ENCODE measurements around the gene EHBP1. TPM values are rescaled to one million over a fixed set of nuclear protein-coding genes. Genes with fewer than 3 reads are reported as not detected.

Gene EHBP1
- total RNA-seq, 6 donors from 2014 or later, result 36.2 to 78.5 (median 43.2) TPM

GRCh38 chr2:62675062-62675461 is 30.5 kb upstream of the EHBP1 start:
- Histone ChIP-seq H3K9me3 (no peaks in the 10 kb centered on the region), H3K4me1 (peaks cover 0 to 13% (median 6%) of the 10 kb centered on the region in 4 donors), H3K4me3 (no peak overlapping the region), H3K36me3 (no peaks in the 10 kb centered on the region), H3K27me3 (no peaks in the 10 kb centered on the region), H3K27ac (no peak overlapping the region)
- DNase-seq, result no peak
- TF ChIP-seq, protein P1, sequence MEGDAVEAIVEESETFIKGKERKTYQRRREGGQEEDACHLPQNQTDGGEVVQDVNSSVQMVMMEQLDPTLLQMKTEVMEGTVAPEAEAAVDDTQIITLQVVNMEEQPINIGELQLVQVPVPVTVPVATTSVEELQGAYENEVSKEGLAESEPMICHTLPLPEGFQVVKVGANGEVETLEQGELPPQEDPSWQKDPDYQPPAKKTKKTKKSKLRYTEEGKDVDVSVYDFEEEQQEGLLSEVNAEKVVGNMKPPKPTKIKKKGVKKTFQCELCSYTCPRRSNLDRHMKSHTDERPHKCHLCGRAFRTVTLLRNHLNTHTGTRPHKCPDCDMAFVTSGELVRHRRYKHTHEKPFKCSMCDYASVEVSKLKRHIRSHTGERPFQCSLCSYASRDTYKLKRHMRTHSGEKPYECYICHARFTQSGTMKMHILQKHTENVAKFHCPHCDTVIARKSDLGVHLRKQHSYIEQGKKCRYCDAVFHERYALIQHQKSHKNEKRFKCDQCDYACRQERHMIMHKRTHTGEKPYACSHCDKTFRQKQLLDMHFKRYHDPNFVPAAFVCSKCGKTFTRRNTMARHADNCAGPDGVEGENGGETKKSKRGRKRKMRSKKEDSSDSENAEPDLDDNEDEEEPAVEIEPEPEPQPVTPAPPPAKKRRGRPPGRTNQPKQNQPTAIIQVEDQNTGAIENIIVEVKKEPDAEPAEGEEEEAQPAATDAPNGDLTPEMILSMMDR (IDR thresholded peaks at IDR 0.05), result no peak
- TF ChIP-seq EP300 (IDR thresholded peaks at IDR 0.05) (no peak), POLR2AphosphoS5 (IDR thresholded peaks at IDR 0.05) (no peak), POLR2A (IDR thresholded peaks at IDR 0.05) (no peak)
- no peak for ATAC-seq (ENCODE audit: low FRiP score in 2 of 2)

GRCh38 chr2:62685256-62685655 is 20.3 kb upstream of the EHBP1 start:
- H3K36me3 ChIP-seq, result no peaks in the 10 kb centered on the region
- 91 to 97% methylated on average over 2 of the region's 2 CpGs for WGBS, 2 donors
- H3K27me3 ChIP-seq, result no peaks in the 10 kb centered on the region
- H3K27ac ChIP-seq, result no peak overlapping the region
- ATAC-seq (ENCODE audit: low FRiP score in 2 of 2) (no peak), DNase-seq (no peak)
- H3K4me3 ChIP-seq, result no peak overlapping the region
- H3K4me1 ChIP-seq, result no peaks in the 10 kb centered on the region
- TF ChIP-seq, protein P1 (IDR thresholded peaks at IDR 0.05), result no peak
- TF ChIP-seq POLR2A (IDR thresholded peaks at IDR 0.05) (no peak), POLR2AphosphoS5 (IDR thresholded peaks at IDR 0.05) (no peak), EP300 (IDR thresholded peaks at IDR 0.05) (no peak)
- H3K9me3 ChIP-seq, result no peaks in the 10 kb centered on the region

- no peak for TF ChIP-seq EP300 (IDR thresholded peaks at IDR 0.05)
- no peak for TF ChIP-seq POLR2AphosphoS5 (IDR thresholded peaks at IDR 0.05)
- TF ChIP-seq POLR2A (IDR thresholded peaks at IDR 0.05), result no peak
- TF ChIP-seq, protein P1 (IDR thresholded peaks at IDR 0.05), result no peak
- 82% methylated on average over 4 of the region's 4 CpGs for WGBS, 2 donors
Measured at GRCh38 chr2:62686012-62686685, 19.4 kb upstream of the EHBP1 start.

GRCh38 chr2:62687636-62688035 is 17.9 kb upstream of the EHBP1 start:
- no peak for DNase-seq
- Histone ChIP-seq H3K27me3 (no peaks in the 10 kb centered on the region), H3K9me3 (no peaks in the 10 kb centered on the region), H3K4me3 (no peak overlapping the region), H3K4me1 (no peaks in the 10 kb centered on the region), H3K36me3 (no peaks in the 10 kb centered on the region), H3K27ac (no peak overlapping the region)
- 92 to 93% methylated on average over 2 of the region's 2 CpGs for WGBS, 2 donors
- no peak for ATAC-seq (ENCODE audit: low FRiP score in 2 of 2)
- TF ChIP-seq EP300 (IDR thresholded peaks at IDR 0.05) (no peak), POLR2AphosphoS5 (IDR thresholded peaks at IDR 0.05) (no peak), POLR2A (IDR thresholded peaks at IDR 0.05) (no peak)
- TF ChIP-seq, protein P1 (IDR thresholded peaks at IDR 0.05), result no peak

More at GRCh38 chr2:62686012-62686685, 19.4 kb upstream of the EHBP1 start:
- no peaks in the 10 kb centered on the region for H3K27me3 ChIP-seq
- ATAC-seq (ENCODE audit: low FRiP score in 2 of 2) (no peak), DNase-seq (no peak)
- no peaks in the 10 kb centered on the region for H3K9me3 ChIP-seq
- H3K36me3 ChIP-seq, result no peaks in the 10 kb centered on the region
- no peak overlapping the region for H3K27ac ChIP-seq
- H3K4me1 ChIP-seq, result no peaks in the 10 kb centered on the region
- H3K4me3 ChIP-seq, result no peak overlapping the region

GRCh38 chr2:62688771-62689170 is 16.7 kb upstream of the EHBP1 start:
- no peak for ATAC-seq (ENCODE audit: low FRiP score in 2 of 2)
- TF ChIP-seq, protein P1 (IDR thresholded peaks at IDR 0.05), result no peak
- no peak for TF ChIP-seq POLR2AphosphoS5 (IDR thresholded peaks at IDR 0.05)
- no peak for TF ChIP-seq POLR2A (IDR thresholded peaks at IDR 0.05)
- TF ChIP-seq EP300 (IDR thresholded peaks at IDR 0.05), result no peak
- Histone ChIP-seq H3K4me1 (no peaks in the 10 kb centered on the region), H3K9me3 (no peaks in the 10 kb centered on the region), H3K36me3 (no peaks in the 10 kb centered on the region), H3K27me3 (no peaks in the 10 kb centered on the region), H3K27ac (no peak overlapping the region), H3K4me3 (no peak overlapping the region)
- WGBS, 2 donors, result 42 to 43% methylated on average over 1 of the region's 1 CpG
- no peak for DNase-seq

All from upper lobe of left lung (tissue), 6 donors.